ENCODE data around the gene TMIE.

TMIE gene

DNA sequence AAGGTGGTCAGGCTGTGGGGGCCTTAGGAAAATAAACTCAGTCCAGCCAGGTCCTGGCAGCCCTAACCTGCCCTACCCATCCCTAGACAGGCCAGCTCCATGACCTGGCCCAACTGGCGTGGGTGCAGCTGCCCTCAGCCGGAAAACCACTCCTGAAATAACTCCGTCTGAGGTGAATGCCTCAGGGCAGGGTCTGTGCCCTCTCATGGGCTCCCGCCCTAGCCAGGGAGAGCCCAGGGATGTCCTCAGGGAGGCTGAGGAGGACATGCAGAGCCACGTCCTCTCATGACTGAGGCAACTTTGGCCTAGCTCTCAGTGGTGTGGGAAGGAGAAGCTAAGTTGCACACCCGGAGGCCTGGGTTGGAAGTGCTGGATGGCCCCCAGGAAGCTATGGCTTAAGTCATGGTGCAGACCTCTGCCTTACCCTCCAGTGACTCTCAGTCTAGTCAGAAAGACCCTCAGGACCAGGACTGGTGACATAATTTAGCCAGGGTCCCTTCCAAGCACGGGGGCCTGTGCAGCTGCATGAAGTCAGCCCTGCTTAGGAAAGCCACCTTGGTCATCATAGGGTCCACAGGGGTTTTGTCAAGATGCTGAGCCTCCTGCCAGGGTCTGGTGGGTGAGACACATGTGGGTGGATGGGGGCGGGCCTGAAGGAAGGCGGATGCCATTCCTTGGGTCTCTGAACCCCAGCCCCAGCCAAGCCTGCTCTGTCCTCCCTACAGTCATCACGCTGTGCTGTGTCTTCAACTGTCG lies 7.4 kb downstream of the TMIE start:
- no peak for DNase-seq (ENCODE audit: low spot score)

DNA sequence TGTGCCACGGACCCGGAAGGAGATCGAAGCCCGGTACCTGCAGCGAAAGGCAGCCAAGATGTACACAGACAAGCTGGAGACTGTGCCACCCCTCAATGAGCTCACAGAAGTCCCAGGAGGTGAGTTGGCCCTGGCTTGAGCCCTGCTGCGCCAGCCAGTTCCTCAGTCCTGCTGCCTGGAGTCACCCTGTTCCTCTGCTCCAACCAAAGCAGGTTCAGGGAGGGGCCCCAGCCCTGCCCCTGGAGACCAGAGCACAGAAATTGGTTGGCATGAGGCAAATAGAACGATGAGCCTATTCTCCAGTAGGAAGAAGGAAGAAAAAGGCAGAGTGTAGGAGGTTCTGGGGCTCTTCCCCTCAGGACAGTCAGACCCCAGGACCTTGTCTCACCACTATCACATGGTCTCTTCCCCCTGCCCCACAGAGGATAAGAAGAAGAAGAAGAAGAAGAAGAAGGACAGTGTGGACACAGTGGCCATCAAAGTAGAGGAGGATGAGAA lies 8.0 kb downstream of the TMIE start:
- no peak for DNase-seq (ENCODE audit: low spot score)

DNA sequence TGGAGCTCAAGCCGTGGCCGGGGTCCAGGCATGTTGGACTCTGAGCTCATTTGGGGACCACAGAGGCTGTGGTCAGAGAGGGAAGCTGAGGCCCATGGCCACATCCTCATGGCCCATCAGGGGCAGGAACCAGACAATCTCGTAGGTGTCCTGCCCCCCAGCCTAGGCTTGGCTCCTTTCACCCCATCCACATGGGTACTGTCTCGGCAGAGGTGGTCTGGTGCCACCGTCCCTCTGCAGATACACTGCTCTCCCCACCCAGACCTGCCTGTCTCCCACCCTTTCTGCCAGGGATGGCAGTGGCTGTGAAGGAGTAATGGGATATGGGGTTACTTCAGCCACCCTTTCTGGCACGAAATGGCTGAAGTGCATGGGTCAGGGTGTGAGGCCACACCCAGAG lies 8.5 kb downstream of the TMIE start:
- no peak for DNase-seq (ENCODE audit: low spot score)

DNA sequence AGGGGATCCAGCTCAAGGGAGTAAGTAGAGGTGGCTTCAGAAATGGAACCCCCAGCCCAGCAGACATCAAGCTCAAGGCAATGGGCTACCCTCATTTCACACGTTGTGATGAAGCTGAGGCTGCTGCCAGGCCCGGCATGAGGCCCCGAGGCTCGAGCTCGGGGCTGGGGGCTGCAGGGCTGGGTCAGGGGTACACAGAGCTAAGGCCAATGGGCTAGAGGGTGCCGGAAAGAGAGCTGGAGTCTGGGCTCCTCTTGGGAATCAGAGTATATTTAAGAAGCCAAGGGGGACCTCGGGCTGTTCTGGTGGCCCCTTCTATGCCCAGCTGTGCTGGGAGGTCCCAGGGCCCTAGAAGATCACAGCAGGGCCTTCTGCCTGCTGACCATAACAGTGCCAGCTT lies 9.0 kb downstream of the TMIE start:
- DNase-seq (ENCODE audit: low spot score) = no peak

DNA sequence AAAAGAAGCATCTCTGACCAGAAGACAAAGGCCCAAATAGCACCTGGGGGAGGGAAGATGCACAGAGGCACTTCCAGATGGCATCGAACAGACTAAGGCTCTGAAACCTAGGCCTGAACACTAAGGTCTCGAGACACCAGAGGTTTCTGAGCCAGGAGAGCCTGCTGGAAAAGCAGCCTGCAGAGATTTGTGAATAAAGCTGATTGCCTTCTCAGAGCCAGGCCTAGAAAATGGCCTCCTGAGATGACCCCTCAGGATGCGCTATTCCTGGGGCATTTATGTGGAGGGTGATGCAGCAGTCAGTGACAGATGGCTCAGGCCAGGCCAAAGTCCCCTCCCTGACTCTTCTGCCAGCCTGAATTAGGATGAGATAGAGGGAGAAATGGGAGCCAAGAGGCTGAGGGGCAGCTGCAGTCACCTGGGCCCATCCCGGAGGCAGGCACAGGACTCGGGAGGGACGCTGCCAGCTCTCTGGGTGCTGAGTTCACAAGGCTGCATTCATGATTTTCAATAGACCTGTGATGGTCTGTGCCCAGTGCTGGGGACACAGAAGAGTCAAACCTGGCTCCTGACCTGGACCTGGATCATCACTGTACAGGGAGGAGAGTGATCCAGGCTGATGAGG lies 9.6 kb downstream of the TMIE start:
- no peak for DNase-seq (ENCODE audit: low spot score)

DNA sequence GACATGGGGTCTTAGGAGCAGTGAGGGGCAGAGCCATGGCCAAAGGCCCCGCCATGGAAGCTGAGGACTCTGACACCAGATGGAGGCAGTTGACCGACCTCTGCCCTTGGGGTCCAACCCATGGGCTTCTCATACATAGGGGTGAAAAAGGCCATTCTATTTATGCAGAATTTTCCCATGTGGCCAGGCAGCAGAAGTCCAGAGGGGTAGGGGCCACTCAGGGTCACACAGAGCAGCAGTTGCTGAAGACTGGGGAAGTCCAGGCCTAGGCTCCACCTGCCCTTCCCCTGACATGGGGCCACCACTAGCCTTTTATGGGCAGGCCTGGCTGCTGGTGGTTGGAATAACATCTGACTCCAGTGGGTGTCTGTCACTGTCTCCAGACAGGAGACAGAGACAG lies 10.1 kb downstream of the TMIE start:
- DNase-seq (ENCODE audit: low spot score) = no peak

DNA sequence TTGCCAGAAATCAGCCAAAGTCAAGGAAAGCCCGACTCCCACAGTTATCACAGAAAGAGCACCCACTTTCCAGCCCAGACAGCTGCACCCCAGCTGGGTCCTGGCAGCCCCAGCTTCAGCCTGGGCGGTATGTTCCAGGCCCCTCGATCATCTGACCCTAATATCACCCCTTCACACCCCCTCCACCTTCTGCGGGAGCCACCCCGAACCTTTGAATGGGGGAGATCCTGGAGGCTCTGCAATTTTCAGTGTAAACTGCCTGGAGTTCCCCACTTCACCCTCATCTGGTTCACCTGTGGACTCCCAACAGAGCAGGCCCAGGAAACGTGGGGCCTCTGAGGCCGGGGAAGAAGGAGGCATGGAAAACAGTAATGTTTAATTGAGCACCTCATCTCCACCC lies 10.6 kb downstream of the TMIE start:
- no peak for DNase-seq (ENCODE audit: low spot score)

DNA sequence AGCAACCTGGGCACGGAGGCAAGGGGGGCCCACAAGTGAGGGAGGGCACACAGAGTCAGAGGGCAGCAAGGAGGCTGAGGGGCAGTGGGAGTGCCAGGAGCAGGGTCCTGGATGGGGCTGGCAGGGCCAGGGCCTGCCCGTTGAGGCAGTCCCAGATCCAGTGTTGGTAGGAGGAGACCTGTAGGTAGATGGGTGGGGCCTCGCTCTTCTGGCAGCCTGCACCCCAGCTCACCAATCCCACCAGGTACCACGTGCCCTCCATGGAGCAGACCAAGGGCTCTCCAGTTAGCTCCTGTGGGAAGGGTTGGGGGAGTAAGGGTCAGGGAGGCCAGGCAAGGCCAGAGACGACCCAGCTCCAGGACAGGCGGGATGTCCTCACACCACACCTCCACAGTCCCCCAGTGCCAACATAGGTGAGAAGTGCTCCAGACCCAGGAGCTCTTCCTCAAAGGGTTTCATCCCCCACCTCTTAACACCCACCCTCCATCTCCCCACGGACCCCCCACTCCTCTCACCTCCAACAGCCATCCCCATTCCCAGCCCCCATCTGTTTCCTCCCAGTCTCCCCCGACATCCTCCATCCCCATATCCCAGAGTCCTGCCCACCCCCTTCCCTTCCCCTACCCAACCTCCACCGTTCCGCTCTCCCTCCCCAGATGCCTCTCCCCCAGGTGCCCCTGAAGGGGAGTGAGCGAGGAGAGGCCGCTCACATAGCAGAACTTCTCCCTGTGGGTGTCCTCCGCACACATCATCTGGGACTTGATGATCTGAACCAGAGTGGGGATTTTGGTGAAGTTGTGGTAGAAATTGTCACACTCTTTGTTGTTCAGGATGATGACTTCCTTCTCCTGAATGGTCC lies 11.2 kb downstream of the TMIE start:
- DNase-seq (ENCODE audit: low spot score) = no peak

DNA sequence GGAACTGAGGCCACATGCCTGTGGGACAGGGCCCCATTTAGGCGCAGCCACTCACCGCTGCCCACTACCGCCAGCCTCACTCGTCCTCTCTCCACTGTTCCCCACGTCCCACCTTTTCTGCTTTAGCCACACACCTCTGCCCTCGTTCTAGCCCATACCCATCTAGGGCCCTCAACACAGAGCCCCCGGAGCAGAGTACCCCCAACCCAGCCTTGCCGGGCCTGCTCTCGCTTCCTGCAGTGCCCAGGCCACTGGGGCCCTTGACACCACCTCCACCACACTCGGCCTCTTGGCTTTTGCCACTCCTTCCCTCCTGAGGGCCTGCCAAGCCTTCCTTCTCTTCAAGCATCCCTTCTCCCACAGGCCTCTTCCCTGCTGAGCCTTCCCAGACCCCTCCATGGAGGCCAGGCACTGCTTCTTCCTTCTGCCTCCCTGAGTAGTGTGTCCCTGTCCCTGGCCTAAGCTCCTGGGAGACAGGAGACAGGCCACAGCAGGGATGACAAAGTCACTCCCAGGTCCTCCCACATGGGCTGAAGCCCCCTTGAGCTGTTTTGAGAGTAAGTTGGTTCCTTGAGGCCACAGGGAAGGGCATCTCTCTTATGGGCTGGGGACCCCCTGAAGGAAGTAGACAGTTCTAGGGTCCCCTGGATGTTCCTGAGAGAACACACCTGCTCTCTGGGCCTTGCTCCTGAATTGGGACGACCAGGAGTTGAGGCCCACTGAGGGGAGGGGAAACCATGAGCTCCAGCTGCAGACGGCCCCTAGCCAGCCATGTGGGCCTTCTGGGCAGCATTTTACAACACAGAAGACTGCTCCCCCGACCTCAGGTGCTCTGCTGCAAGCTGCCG lies 12.1 kb downstream of the TMIE start:
- DNase-seq (ENCODE audit: low spot score) = no peak

DNA sequence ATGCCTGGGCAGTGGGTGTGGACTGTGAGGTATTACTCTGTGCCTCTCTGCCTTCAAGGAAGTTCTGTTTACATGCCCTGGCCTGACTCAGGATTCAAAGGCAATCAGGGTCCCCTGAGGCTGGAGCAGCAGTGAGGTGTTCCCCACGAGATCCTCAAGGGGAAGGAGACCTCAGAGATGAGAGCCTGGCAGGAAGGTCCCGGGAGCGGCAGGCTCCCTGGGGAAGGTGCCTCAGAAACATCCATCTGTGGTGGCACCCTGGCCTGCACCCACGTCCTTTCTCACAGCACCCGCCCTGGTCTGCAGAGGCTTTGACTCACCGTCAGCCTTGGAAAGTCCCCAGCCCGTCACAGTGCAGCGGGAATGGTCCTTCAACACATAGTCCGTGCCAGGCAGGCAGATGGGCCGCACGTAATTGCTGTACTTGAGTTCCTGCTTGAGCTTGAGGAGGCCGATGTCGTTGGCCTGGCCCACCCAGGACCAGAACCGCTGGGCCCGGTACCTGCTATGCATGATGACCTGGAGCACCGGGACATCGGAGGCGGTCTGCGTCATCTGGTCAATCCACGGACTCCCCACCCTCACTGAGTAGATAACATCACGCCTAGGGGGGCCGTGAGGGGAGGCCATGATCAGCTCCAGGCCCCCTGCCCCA lies 12.8 kb downstream of the TMIE start:
- no peak for DNase-seq (ENCODE audit: low spot score)

DNA sequence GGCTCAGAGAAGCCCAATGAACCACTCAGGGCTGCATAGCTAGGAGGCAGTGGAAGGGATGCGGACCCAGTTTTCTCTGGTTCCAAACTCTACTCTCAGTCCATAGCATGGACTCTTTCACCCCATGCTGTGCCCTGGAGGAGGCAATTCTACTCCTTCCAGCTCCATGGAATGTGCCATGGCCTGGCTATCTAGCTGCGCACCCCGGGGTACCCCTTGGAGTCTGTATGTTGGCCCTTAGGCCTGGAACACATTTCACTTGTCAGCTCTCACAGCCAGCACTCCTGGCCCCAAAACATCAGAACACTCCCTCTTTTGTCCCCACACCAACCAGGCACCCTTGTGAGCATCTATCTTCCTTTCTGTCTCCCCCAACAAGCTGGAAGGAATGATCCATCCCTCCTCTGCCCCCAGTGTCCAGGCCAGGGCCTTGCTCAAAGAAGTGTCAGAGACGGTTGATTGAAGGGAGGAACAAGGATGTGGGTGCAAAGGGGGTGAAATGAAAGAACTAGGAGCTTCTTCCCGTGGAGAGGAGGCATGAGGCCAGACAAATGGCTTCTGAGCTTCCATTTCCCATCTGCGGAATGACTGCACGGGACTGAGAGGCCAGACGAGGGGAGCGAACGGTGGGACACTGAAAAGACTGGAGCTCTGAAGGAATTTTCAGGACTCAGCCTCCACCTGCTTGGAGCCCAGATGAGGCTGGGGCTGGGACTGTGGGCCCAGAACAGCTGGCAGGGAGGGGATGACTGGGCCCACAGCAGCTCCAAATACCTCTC lies 13.7 kb downstream of the TMIE start:
- no peak for DNase-seq (ENCODE audit: low spot score)

DNA sequence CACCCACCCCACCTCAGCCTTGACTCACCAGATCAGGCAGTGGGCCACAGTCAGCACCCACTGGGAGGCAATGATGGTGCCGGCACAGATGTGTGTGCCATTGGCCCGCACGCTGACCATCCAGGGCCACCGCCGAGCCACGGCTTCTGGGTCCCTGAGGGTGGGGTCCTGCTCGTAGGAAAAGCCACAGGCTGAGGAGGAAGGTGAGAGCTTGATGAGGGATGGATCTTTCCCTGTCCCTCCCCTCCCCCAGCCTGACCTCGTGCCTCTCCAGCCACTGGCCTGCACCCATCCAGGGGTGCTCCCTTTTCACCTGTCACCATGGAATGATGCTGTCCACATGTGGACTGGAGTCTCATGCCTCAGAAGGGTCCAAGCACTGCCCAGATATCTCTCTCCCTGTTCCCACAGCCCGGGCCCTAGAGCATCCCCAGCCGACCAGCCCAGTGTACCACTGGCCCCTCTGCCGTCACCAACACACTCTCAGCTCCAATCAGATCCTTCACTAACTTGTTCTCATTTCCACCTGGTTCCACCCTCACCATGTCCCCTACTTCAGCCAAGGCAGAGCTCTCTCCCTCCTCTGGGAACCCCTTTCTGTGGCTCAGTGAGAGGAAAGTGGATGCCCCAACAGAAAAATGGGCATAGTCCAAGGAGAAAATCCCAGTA lies 14.4 kb downstream of the TMIE start:
- no peak for DNase-seq (ENCODE audit: low spot score)

DNA sequence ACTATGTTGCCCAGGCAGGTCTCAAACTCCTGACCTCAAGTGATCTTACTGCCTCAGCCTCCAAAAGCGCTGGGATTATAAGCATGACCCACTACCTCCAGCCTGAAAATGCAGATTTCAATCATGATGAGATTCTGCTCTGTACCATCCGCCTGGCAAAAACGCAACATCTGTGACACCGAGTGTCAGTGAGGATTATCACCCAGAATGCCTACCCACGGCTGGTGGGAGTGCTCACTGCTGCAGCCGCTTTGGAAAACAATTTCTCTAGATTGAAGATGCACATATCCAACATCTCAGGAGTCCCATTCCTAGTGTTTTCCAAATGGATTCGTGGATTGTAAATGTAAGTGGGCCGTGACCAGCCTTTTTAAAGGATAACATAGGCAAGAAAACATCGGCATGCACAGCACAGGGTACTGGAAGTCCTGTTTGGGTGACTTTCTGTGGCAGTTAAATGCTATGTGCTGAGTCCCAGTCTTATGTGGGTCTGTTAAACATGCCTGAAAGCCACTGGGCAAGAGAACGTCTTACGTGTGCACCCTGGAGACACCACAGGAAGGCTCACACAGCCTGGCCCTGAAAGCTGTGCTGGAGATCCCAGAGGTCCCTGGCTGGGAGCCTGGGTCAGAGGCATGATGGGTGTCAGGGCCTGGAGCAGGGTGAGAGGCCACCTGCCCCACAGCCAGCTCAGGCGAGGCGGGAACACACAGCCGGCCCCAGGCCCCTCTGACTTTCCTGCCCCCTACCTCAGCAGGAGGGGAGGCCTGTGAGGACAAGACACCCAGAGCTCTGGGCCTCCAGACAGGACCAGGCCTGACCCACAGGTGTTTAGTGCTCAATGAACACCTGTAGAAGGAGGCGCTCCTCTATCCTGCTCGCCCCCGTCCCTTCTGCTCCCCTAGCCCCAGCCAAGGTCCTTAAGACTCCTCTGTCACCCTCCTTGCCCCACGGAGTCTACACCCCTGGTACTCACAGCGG lies 15.6 kb downstream of the TMIE start:
- no peak for DNase-seq (ENCODE audit: low spot score)

DNA sequence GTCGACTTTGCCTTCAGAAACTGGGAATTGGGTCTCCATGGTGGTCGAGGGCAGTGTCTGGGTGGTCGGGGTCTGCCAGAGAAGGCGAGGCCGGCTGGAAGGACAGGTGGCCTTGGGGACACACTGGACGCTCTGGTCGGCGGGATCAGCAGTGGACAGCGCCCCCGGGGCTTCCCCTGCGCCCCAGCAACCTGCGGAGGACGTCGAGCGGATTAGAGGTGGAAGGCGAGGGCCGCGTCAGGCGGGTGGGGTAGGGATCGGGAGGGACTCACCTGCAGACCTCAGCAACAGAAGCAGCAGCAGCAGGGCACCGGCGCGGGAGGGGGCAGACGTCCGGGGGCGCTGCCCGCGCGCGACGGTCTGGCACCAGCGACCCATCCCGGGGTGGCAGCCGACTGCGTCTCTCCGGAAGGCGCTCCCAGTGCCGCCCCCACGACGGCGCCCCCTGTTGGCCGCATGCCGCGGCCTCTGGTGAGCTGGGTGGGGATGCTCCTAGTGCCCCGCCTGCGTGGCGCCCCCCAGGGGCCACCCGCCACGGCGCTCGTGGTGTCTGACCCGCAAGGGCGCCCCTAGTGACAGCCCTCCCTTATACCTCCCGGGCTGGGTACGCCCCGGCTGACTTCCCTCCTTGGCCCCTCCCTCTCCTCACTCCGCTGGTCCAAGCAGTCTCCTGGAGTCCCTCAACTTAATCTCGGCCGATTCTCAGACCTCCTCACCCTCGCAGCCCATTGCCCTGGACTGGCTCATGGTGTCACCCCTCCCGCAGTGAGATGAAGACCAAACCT lies 16.4 kb downstream of the TMIE start, which contains the start of gene PRSS50:
PRSS50 (minus strand) TSS at position 423 of the 785 bp plus-strand sequence; CDS start at position 378, 45 bp downstream.
- DNase-seq (ENCODE audit: low spot score) = no peak

DNA sequence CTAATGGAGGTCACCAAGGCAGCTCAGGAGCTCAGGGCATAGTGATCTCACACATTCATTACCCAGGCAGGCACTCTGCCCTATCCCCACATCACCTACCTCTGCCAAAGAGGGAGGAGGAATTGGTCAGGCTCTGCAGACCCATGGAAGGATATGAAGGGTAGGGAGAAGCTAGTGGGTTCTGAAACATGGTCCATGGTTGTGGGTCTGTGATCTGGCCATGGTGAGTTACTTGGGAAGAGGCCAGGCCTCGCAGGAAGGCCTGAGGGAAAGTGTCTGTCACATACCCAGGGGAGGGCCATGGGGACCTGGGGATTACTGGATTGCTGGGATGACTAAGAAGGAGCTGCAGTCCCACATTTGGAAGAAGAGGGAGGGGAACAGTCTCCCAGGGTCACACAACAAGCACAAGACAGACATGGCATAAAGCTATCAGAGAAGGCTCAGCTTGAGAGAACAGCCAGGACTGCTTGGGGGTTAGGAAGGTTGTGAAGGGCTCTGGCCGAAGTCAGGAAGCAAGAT lies 17.9 kb downstream of the TMIE start:
- DNase-seq (ENCODE audit: low spot score) = no peak

DNA sequence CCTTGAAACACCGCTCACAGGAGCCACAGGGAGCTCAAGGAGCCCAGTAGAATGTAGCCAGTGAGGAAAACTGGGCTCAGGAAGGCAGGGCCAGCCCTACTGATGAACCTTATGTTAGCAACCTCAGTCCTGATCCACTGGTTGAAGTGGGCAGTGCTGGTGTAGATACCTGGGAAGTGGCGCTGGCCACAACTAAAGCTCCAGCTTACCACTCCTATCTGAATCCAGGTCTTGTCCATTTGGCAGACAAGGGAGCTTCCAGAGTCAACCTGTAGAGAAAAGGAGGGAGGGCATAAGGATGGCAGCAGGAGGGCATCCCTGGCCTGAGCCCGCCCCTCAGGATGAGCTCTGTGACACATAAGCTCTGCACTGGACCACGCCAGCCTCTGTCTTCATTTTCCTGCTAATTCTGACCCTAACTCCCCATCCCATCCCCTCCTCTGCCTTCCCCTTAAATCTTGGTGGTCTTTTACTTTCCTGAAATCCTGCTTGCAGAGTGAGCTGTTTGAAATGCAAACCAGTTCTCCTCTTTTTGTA lies 18.6 kb downstream of the TMIE start:
- DNase-seq (ENCODE audit: low spot score) = no peak

DNA sequence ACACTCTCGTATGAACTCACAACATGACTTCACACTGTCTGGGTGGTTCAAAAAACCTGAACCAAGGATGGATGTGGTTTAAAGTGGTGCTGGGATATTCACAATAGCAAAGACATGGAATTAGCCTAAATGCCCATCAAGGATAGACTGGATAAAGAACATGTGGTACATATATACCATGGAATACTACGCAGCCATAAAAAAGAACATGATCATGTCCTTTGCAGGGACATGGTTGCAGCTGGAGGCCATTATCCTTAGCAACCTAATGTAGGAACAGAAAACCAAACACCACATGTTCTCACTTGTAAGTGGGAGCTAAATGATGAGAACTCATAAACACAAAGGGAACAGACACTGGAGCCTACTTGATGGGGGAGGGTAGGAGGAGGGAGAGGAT lies 19.8 kb downstream of the TMIE start:
- no peak for DNase-seq (ENCODE audit: low spot score)
